Stomach (tissue), 4 donors: ENCODE data around the gene EIF5.
A peak's percentile ranks its signal among the peaks of the same experiment; 100 is the strongest.

Experiments used
- EP300 ChIP-seq: sonication (generic); formaldehyde crosslinking; IDR thresholded peaks from one replicate; pipeline ENCODE4 v1.6.1; 2017; ENCODE audit warnings: antibody characterized with exemption
- POLR2A ChIP-seq, 4 donors: fragments of 450-650 bp; IDR thresholded peaks; one replicate each; pipeline ENCODE4 v1.6.1; 2016; ENCODE audit warnings: antibody characterized with exemption in 4 of 4, control low read depth in 2 of 4, mild to moderate bottlenecking in 1 of 4, moderate library complexity in 1 of 4
- POLR2AphosphoS5 ChIP-seq, 3 donors: sonication (generic); formaldehyde crosslinking; IDR thresholded peaks; one replicate each; pipeline ENCODE4 v1.6.1; 2016; ENCODE audit warnings: antibody characterized with exemption in 3 of 3
- TF ChIP-seq, protein P1 (sequence below), 7 experiments: fragments of 450-650 bp in 4 of 7; fragments of 200-600 bp in 3 of 7; sonication (generic) in 3 of 7; IDR thresholded peaks; one replicate each; pipeline ENCODE4 v1.5.1; 2016 to 2019; ENCODE audit warnings: antibody characterized with exemption in 7 of 7, control low read depth in 2 of 7, mild to moderate bottlenecking in 1 of 7

DNA sequence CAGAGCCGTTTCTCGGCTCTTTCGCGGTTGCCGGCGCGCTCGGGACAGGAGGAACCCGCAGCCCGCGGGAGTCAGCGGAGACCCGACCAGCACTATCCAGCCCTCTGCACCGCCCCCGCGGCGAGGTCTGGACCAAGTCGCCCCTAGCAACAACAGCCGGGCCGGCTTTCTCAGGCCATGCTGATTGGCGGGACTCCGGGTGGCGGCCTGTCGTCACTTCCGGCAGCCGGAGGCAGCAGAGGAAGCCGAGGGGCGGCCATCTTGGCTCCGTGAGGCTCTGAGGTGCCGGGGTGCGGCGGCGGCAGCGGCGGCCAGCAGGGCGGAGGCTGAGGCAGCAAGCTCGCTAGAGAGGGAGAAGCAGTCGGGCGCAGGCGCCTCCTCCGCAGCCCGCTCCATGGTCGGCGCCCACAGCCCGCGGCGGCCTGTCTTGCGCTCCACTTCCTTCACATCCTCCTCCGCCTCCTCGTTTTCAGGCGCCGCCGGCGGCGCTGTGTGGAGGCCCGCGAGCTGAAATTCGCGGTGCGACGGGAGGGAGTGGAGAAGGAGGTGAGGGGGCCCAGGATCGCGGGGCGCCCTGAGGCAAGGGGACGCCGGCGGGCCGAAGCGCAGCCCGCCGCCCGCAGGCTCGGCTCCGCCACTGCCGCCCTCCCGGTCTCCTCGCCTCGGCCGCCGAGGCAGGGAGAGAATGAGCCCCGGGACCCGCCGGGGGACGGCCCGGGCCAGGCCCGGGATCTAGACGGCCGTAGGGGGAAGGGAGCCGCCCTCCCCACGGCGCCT is 51.3 kb downstream of the EIF5 start, which contains the start of gene MARK3:
- TF ChIP-seq, protein P1, sequence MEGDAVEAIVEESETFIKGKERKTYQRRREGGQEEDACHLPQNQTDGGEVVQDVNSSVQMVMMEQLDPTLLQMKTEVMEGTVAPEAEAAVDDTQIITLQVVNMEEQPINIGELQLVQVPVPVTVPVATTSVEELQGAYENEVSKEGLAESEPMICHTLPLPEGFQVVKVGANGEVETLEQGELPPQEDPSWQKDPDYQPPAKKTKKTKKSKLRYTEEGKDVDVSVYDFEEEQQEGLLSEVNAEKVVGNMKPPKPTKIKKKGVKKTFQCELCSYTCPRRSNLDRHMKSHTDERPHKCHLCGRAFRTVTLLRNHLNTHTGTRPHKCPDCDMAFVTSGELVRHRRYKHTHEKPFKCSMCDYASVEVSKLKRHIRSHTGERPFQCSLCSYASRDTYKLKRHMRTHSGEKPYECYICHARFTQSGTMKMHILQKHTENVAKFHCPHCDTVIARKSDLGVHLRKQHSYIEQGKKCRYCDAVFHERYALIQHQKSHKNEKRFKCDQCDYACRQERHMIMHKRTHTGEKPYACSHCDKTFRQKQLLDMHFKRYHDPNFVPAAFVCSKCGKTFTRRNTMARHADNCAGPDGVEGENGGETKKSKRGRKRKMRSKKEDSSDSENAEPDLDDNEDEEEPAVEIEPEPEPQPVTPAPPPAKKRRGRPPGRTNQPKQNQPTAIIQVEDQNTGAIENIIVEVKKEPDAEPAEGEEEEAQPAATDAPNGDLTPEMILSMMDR (IDR thresholded peaks at IDR 0.05), result peak in 1 of 7 experiments; percentile 35
- TF ChIP-seq POLR2A (IDR thresholded peaks at IDR 0.05) (peak in 2 of 4 donors; percentile 36 to 44), EP300 (no peak), POLR2AphosphoS5 (IDR thresholded peaks at IDR 0.05) (peak; percentile 88 to 95 (median 90))
